Activated T-helper 1 cell treated with Interleukin-2 at 50 U/mL for 16 hours (primary cell): ENCODE data around the gene JOSD1.

Experiments
- DNase-seq: peaks from one replicate; pipeline ENCODE4 v3.0.0-alpha.2; 2020; ENCODE audit warnings: low read depth

The JOSD1 gene

GRCh38 chr22:38700789-38701628 lies at the start of gene JOSD1:
JOSD1 (minus strand) TSS chr22:38700943; CDS start chr22:38699987, 956 bp downstream.
- DNase-seq: peak; percentile 97

GRCh38 chr22:38750104-38750503 lies 49.4 kb upstream of the JOSD1 start:
- DNase-seq: no peak

- DNase-seq: no peak
These were observed 47.9 kb upstream of the JOSD1 start for GRCh38 chr22:38748487-38749136.

GRCh38 chr22:38745676-38746460 lies 45.1 kb upstream of the JOSD1 start:
- DNase-seq: no peak

- DNase-seq: no peak
These were observed 44.2 kb upstream of the JOSD1 start for GRCh38 chr22:38744981-38745380.

GRCh38 chr22:38742176-38742942 lies 41.6 kb upstream of the JOSD1 start:
- no peak for DNase-seq

GRCh38 chr22:38741576-38741975 lies 40.8 kb upstream of the JOSD1 start:
- DNase-seq: no peak

GRCh38 chr22:38741166-38741565 lies 40.4 kb upstream of the JOSD1 start:
- DNase-seq: no peak

- DNase-seq: no peak
These were observed 40.0 kb upstream of the JOSD1 start for GRCh38 chr22:38740754-38741153.

- DNase-seq: no peak
These were observed 39.5 kb upstream of the JOSD1 start for GRCh38 chr22:38740116-38740723.

- DNase-seq: no peak
These were observed 38.7 kb upstream of the JOSD1 start for GRCh38 chr22:38739300-38740055.

- DNase-seq: no peak
These were observed 37.8 kb upstream of the JOSD1 start for GRCh38 chr22:38738475-38739070.

GRCh38 chr22:38737302-38738060 lies 36.7 kb upstream of the JOSD1 start:
- no peak for DNase-seq

GRCh38 chr22:38736257-38736570 lies 35.5 kb upstream of the JOSD1 start:
- no peak for DNase-seq

- DNase-seq: no peak
These were observed 34.9 kb upstream of the JOSD1 start for GRCh38 chr22:38735465-38736256.

GRCh38 chr22:38735126-38735464 lies 34.4 kb upstream of the JOSD1 start:
- no peak for DNase-seq

- DNase-seq: no peak
These were observed 33.8 kb upstream of the JOSD1 start for GRCh38 chr22:38734421-38735100.

GRCh38 chr22:38733724-38734381 lies 33.1 kb upstream of the JOSD1 start:
- DNase-seq: no peak
